ENCODE data around the gene NID2.

Gene NID2

GRCh38 chr14:52018970-52019369 is 49.9 kb downstream of the NID2 start:
- no peaks in the 10 kb centered on the region for H3K36me3 ChIP-seq (ENCODE audit: insufficient read depth, low read length)
- no peaks in the 10 kb centered on the region for H3K9me3 ChIP-seq (ENCODE audit: control insufficient read depth, insufficient read depth, low read length)
- H3K4me1 ChIP-seq (ENCODE audit: insufficient read depth, low read length) = peaks cover 26% of the 10 kb centered on the region
- no peak overlapping the region for H3K9ac ChIP-seq (ENCODE audit: low read depth, low read length)

- Histone ChIP-seq H3K4me1 (ENCODE audit: insufficient read depth, low read length) (peaks cover 33% of the 10 kb centered on the region), H3K36me3 (ENCODE audit: insufficient read depth, low read length) (no peaks in the 10 kb centered on the region), H3K9ac (ENCODE audit: low read depth, low read length) (no peak overlapping the region), H3K9me3 (ENCODE audit: control insufficient read depth, insufficient read depth, low read length) (no peaks in the 10 kb centered on the region)
Measured at GRCh38 chr14:52018252-52018651, 50.6 kb downstream of the NID2 start.

GRCh38 chr14:52015411-52016030 is 53.3 kb downstream of the NID2 start:
- Histone ChIP-seq H3K36me3 (ENCODE audit: insufficient read depth, low read length) (peaks cover 7% of the 10 kb centered on the region; the same call in 1 of the 2 replicates), H3K4me1 (ENCODE audit: insufficient read depth, low read length) (peaks cover 22% of the 10 kb centered on the region), H3K9ac (ENCODE audit: low read depth, low read length) (no peak overlapping the region), H3K9me3 (ENCODE audit: control insufficient read depth, insufficient read depth, low read length) (no peaks in the 10 kb centered on the region)

GRCh38 chr14:52014601-52015267 is 54.1 kb downstream of the NID2 start:
- Histone ChIP-seq H3K36me3 (ENCODE audit: insufficient read depth, low read length) (peaks cover 12% of the 10 kb centered on the region), H3K4me1 (ENCODE audit: insufficient read depth, low read length) (peaks cover 18% of the 10 kb centered on the region), H3K9ac (ENCODE audit: low read depth, low read length) (no peak overlapping the region), H3K9me3 (ENCODE audit: control insufficient read depth, insufficient read depth, low read length) (no peaks in the 10 kb centered on the region)

- Histone ChIP-seq H3K9ac (ENCODE audit: low read depth, low read length) (no peak overlapping the region), H3K36me3 (ENCODE audit: insufficient read depth, low read length) (peaks cover 13% of the 10 kb centered on the region), H3K9me3 (ENCODE audit: control insufficient read depth, insufficient read depth, low read length) (no peaks in the 10 kb centered on the region), H3K4me1 (ENCODE audit: insufficient read depth, low read length) (peaks cover 18% of the 10 kb centered on the region)
Measured at GRCh38 chr14:52013984-52014600, 54.8 kb downstream of the NID2 start.

GRCh38 chr14:52012635-52013034 is 56.2 kb downstream of the NID2 start:
- H3K9ac ChIP-seq (ENCODE audit: low read depth, low read length) = no peak overlapping the region
- peaks cover 18% of the 10 kb centered on the region for H3K4me1 ChIP-seq (ENCODE audit: insufficient read depth, low read length)
- peaks cover 25% of the 10 kb centered on the region for H3K36me3 ChIP-seq (ENCODE audit: insufficient read depth, low read length)
- no peaks in the 10 kb centered on the region for H3K9me3 ChIP-seq (ENCODE audit: control insufficient read depth, insufficient read depth, low read length)

GRCh38 chr14:52011523-52011922 is 57.3 kb downstream of the NID2 start:
- no peaks in the 10 kb centered on the region for H3K9me3 ChIP-seq (ENCODE audit: control insufficient read depth, insufficient read depth, low read length)
- H3K9ac ChIP-seq (ENCODE audit: low read depth, low read length) = no peak overlapping the region
- peaks cover 26% of the 10 kb centered on the region for H3K36me3 ChIP-seq (ENCODE audit: insufficient read depth, low read length)
- H3K4me1 ChIP-seq (ENCODE audit: insufficient read depth, low read length) = peaks cover 25% of the 10 kb centered on the region

GRCh38 chr14:52010173-52010693 is 58.6 kb downstream of the NID2 start:
- H3K9ac ChIP-seq (ENCODE audit: low read depth, low read length) = no peak overlapping the region
- peaks cover 36% of the 10 kb centered on the region for H3K36me3 ChIP-seq (ENCODE audit: insufficient read depth, low read length)
- H3K4me1 ChIP-seq (ENCODE audit: insufficient read depth, low read length) = peaks cover 29% of the 10 kb centered on the region
- no peaks in the 10 kb centered on the region for H3K9me3 ChIP-seq (ENCODE audit: control insufficient read depth, insufficient read depth, low read length)

- Histone ChIP-seq H3K36me3 (ENCODE audit: insufficient read depth, low read length) (peaks cover 38% of the 10 kb centered on the region), H3K9ac (ENCODE audit: low read depth, low read length) (no peak overlapping the region), H3K4me1 (ENCODE audit: insufficient read depth, low read length) (peaks cover 20% of the 10 kb centered on the region), H3K9me3 (ENCODE audit: control insufficient read depth, insufficient read depth, low read length) (no peaks in the 10 kb centered on the region)
Measured at GRCh38 chr14:52008136-52008535, 60.7 kb downstream of the NID2 start.

GRCh38 chr14:52007637-52008036 is 61.2 kb downstream of the NID2 start:
- Histone ChIP-seq H3K36me3 (ENCODE audit: insufficient read depth, low read length) (peaks cover 42% of the 10 kb centered on the region), H3K9me3 (ENCODE audit: control insufficient read depth, insufficient read depth, low read length) (no peaks in the 10 kb centered on the region), H3K9ac (ENCODE audit: low read depth, low read length) (no peak overlapping the region), H3K4me1 (ENCODE audit: insufficient read depth, low read length) (peaks cover 15% of the 10 kb centered on the region)

- no peak overlapping the region for H3K9ac ChIP-seq (ENCODE audit: low read depth, low read length)
- H3K9me3 ChIP-seq (ENCODE audit: control insufficient read depth, insufficient read depth, low read length) = no peaks in the 10 kb centered on the region
- H3K4me1 ChIP-seq (ENCODE audit: insufficient read depth, low read length) = peaks cover 12% of the 10 kb centered on the region; the same call in 1 of the 2 replicates
- H3K36me3 ChIP-seq (ENCODE audit: insufficient read depth, low read length) = peaks cover 45% of the 10 kb centered on the region
Measured at GRCh38 chr14:52007211-52007610, 61.6 kb downstream of the NID2 start.

- Histone ChIP-seq H3K9ac (ENCODE audit: low read depth, low read length) (no peak overlapping the region), H3K9me3 (ENCODE audit: control insufficient read depth, insufficient read depth, low read length) (no peaks in the 10 kb centered on the region), H3K4me1 (ENCODE audit: insufficient read depth, low read length) (peaks cover 12% of the 10 kb centered on the region; the same call in 1 of the 2 replicates), H3K36me3 (ENCODE audit: insufficient read depth, low read length) (peaks cover 45% of the 10 kb centered on the region)
Measured at GRCh38 chr14:52006361-52006760, 62.5 kb downstream of the NID2 start.

- Histone ChIP-seq H3K9ac (ENCODE audit: low read depth, low read length) (no peak overlapping the region), H3K4me1 (ENCODE audit: insufficient read depth, low read length) (peaks cover 12% of the 10 kb centered on the region; the same call in 1 of the 2 replicates), H3K36me3 (ENCODE audit: insufficient read depth, low read length) (peaks cover 43% of the 10 kb centered on the region), H3K9me3 (ENCODE audit: control insufficient read depth, insufficient read depth, low read length) (no peaks in the 10 kb centered on the region)
Measured at GRCh38 chr14:52005625-52006024, 63.2 kb downstream of the NID2 start.

- Histone ChIP-seq H3K4me1 (ENCODE audit: insufficient read depth, low read length) (peaks cover 12% of the 10 kb centered on the region; the same call in 1 of the 2 replicates), H3K9me3 (ENCODE audit: control insufficient read depth, insufficient read depth, low read length) (no peaks in the 10 kb centered on the region), H3K36me3 (ENCODE audit: insufficient read depth, low read length) (peaks cover 35% of the 10 kb centered on the region), H3K9ac (ENCODE audit: low read depth, low read length) (no peak overlapping the region)
Measured at GRCh38 chr14:52003324-52003723, 65.5 kb downstream of the NID2 start.
